Erythroblast (primary cell): Measurements from ENCODE around the gene ARAP1.

Experiments used
- GATA1 ChIP-seq: IDR thresholded peaks from 2 replicates; pipeline ENCODE4 v1.6.1; 2011; ENCODE audit warnings: low read depth, mild to moderate bottlenecking, control low read depth, low read length, moderate library complexity
- POLR2A ChIP-seq: IDR thresholded peaks from 2 replicates; pipeline ENCODE4 v1.6.1; 2011; ENCODE audit warnings: mild to moderate bottlenecking, low read length

GRCh38 chr11:72688486-72688885, 63.7 kb downstream of the ARAP1 start:
- TF ChIP-seq POLR2A (no peak), GATA1 (no peak)
